NCI-H524 treated with DMSO at 0.1 percent for 48 hours (cell line): ENCODE data around the gene WDR91.
"Not testable (repeated sequence)": the region's sequence is repeated elsewhere in the genome, so short reads cannot be mapped to it uniquely, and the experiment has no call there.

ENCODE experiments used
- DNase-seq: peaks from one replicate; lab custom pipeline; 2025; lab: John Stamatoyannopoulos, UW

Gene WDR91

DNA sequence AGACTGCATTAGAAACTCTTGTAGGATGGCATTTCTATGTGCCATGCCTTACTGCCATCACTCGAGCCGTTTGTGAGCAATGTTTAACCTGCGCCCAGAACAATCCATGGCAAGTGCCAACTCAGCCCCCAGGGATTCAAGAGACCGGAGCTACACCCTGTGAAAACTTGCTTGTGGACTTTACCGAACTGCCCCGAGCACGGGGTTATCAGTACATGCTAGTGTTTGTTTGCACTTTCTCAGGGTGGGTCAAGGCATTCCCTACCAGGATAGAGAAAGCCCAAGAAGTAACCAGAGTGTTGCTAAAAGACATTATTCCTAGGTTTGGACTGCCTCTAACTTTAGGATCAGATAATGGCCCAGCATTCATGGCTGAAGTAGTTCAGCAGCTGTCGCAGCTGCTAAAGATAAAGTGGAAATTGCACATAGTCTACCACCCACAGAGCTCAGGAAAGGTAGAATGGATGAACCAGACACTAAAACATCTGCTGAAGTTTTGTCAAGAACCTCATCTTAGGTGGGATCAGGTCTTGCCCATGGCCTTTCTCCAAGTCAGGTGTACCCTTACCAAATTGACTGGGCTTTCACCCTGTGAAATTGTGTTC is 31.9 kb downstream of the WDR91 start:
- DNase-seq, result no peak

- no peak for DNase-seq
Observed at GRCh38 chr7:135178364-135178763, 33.0 kb downstream of the WDR91 start.

DNA sequence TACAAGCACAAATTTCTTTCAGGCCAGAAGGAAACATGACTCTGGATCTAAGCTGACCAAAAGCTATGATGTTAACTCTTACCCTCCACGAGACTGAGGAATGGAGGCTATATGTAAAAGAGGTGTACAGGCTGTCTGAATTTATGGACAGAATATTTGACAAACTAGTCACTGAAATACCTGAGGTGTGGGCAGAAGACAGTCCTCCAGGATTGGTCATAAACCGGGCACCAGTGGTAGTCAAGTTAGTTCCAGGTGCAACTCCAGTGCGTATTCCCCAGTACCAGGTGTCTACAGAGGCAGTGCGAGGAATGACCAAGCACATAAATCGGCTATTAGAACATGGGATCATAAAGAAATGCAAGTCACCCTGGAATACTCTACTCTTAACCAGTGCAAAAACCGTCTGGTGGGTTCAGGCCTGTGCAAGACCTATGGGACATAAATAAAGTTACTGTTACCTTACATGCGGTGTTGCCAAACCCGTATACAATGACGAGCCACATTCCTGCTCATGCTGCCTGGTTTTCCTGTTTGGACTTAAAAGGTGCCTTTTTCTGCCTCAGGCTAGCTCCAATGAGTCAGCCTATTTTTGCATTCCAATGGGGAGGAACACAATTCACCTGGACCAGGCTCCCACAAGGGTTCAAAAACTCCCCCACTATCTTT is 34.2 kb downstream of the WDR91 start:
- no peak for DNase-seq

GRCh38 chr7:135175931-135176330 is 35.4 kb downstream of the WDR91 start:
- DNase-seq, result no peak

- no peak for DNase-seq
Observed at GRCh38 chr7:135174941-135175340, 36.4 kb downstream of the WDR91 start.

DNA sequence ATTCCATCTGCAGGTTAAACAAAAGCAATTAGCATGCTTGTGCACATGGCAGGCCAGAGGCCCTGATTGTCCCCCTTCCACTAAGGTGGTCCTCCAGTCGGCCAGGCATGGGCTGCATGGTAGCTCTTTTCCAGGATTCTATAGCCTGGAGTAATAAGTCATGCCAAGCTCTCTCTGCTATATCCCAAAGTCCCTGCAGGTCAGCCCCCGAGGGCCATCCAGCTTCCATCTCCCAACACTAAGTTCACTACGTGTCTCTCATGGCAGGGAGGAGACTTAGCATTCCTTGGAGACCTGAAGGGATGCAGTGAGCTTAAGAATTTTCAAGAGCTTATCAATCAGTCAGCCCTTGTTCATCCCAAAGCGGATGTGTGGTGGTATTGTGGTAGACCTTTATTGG is 37.4 kb downstream of the WDR91 start:
- DNase-seq, result not testable (repeated sequence)

DNA sequence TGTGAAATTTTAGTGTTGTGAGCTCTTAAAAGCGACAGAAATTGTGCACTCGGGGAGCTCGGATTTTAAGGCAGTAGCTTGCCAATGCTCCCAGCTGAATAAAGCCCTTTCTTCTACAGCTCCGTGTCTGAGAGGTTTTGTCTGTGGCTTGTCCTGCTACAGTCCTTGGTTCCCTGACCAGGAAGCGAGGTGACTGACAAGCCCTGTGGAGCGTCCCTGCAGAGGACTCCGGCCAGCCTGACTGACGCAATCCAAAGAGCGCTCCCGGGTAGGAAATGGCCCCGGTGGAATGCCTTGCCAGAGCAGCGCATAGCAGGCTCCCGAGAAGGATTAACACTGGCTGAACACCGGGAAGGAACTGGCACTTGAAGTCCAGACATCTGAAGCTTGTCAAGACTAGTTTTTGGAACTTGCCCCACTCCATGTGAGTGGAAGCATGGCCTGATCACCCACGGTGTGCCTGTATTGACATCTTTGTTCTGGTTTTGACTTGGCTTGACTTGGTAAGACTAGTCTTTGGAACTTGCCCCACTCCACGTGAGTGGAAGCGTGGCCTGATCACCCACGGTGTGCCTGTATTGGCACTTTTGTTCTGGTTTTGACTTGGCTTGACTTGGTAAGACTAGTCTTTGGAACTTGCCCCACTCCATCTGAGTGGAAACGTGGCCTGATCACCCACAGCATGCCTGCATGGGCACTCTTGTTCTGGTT is 39.6 kb downstream of the WDR91 start:
- DNase-seq, result not testable (repeated sequence)

DNA sequence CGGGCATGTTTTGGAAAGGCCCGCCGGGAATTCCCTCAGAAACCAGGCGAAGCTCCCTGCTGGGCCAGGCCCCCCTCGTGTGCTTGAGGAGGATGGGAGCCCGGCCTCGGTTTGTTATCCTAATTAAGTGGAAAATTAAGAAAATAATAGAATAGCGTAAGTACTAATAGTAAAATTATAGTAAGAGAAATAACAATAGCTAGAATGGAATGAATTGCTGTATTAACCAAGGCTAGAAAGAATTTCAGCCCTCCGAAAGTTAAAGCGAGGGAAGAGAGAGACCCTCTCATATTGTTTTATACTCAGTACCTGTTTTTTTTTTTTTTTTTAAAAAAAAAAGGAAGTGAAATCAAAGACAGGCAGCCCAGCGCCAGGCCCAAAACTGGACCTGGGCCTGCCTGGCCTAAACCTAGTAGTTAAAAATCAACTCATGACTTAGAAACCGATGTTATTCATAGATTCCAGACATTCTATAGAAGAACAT is 40.3 kb downstream of the WDR91 start:
- DNase-seq, result not testable (repeated sequence)

DNA sequence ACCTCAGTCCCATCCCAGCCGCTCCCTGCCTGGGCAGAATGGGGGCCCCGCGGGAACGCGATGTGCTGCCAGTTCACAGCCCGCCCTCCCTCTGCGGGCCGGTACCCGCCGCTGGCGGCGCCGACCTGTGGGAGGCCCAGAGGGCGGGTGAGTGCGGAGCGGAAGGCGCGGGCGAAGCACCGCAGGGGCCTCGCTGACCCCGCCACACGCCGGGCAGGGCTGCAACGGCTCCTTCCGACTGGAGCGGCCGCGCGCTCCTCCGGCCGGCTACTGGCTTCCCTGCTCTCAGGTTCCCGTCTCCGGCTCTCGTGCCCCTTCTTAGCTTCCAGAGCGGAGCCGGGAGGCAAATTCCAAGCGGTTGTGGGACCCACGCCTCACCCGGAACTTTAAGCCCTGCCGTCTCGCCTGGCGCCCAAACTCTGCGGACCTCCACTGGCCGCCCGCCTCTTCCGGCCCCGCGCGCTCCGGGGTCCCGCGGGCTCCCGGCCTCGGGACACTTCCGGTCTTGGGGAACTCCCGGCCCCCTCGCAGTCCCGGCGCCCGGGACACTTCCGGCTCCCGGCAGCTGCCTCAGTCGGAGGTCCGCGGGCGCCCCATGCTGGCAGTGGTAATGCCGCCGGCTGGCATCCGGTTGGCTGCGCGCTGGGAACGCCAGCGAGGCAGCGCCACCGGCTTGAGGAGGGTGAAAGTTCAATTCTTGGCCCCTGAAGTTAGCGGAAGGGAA is 40.9 kb downstream of the WDR91 start, which contains the start of gene CYREN:
CYREN (minus strand) TSS at position 434 of the 724 bp plus-strand sequence. CDS start 1,785 bp downstream, outside the sequence.
- peak; percentile 66 for DNase-seq

DNA sequence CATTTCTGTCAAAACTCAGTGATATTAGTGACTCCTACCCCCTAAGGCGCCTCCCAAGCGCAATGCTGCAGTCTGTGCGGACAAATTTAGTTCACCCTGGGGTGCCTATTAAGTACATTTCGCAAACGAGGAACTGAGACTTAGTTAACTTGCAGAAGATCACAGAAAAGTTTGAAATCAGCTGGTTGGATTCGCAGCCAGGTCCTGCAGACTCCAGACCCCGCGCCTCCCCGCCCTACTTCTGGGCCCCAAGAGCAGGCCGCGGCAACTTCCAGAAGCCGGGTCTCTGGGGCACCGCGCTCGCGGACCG is 41.4 kb downstream of the WDR91 start:
- DNase-seq, result no peak

DNA sequence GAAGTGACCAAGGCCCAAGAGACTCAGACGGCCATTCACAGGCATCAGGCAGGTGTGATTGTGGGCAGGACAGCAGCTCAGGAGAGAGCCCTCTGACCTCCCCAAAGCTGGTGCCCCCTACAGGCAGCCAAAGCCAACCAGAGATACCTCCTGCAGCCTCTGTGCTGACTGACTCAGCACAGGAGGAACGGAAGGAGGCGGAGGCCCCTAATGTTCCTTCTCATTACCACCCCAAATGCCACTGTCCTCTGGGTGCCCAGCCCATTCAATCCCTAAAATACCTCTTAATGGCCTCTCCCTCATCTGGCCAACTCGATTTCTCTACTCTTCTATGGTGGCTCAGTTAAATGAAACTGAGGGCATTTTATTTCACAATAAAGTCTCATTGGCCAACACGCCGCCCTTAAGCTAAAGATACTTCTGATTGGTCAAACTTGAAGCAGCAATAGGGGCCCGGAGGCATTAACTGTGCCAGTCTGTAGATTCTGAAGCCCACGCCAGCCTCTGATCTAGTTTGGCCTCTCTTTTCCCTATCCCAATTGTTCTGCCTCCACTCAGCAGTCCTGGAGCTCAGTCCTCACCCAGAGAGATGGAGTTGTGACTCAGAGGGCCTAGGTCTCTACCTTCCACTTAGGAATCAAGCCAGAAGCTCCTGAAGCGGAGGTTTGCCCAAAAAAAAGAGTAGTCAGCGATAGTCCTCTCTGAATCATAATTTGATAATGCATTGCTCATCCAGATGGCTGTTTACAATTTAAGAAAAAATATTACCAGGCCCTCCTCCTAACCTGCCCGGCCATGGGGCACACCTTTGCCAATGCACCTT is 42.0 kb downstream of the WDR91 start:
- DNase-seq, result no peak

GRCh38 chr7:135168489-135169140 is 42.7 kb downstream of the WDR91 start:
- DNase-seq, result no peak

DNA sequence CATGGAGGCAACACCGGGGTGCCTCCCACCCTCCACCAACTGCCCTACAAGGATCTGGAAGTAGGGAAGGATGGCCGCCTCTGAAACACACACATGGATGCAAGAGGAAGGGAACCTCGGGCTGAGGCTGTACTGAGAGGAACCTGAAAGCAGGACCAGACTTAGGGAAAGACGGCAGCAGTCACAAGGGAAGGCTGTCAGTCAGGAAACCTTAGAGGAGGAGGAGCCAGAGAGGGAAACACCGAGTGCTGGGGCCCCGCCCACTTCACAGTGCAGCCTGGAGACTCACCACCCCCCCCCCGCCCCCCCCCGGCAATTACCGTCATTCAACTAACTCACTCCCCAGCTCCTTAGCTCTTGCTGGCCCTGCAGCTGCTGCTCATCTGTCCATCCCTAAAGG is 43.3 kb downstream of the WDR91 start:
- DNase-seq, result no peak

- DNase-seq, result no peak
Observed at GRCh38 chr7:135167365-135167917, 43.9 kb downstream of the WDR91 start.

DNA sequence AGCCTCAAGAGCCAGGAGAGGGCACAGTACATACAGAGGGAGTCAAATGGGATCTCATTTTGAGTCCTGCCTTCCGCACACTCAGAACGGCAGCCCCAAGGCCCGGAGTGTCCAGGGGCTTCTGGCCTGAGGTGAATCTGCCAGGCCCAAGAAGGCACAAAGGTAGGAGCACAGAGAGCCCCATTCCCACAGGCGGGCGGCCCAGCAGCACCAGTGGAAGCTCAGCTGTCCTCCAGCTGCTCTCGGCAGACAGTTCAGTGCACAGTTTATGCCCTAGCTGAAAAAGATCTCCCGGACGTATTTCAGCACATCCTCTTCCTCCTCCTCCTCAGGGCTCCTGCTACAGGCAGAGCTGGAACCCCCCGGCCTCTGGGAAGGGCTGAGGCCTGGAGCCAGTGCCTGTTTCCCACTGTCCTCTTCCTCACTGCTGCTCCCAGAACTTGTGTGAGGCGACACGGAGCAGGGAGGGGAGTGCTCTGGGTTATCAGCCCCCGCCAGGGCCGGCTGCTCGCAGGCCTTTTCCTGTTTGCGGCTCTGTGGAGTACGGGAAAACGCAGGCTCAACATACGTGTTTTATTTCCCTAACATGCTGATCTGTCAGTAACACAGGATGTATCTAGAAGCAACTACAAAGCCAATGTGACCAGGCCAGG is 44.9 kb downstream of the WDR91 start:
- no peak for DNase-seq

GRCh38 chr7:135165862-135166261 is 45.5 kb downstream of the WDR91 start:
- no peak for DNase-seq

DNA sequence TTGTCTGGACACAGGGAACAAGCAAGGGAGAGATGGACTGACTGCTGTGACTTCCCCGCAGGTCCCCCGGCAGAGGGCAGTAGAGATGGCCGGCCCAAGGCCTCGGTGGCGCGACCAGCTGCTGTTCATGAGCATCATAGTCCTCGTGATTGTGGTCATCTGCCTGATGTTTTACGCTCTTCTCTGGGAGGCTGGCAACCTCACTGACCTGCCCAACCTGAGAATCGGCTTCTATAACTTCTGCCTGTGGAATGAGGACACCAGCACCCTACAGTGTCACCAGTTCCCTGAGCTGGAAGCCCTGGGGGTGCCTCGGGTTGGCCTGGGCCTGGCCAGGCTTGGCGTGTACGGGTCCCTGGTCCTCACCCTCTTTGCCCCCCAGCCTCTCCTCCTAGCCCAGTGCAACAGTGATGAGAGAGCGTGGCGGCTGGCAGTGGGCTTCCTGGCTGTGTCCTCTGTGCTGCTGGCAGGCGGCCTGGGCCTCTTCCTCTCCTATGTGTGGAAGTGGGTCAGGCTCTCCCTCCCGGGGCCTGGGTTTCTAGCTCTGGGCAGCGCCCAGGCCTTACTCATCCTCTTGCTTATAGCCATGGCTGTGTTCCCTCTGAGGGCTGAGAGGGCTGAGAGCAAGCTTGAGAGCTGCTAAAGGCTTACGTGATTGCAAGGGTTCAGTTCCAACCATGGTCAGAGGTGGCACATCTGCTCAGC is 46.8 kb downstream of the WDR91 start:
- DNase-seq, result no peak

GRCh38 chr7:135162382-135163001 is 48.8 kb downstream of the WDR91 start:
- no peak for DNase-seq

DNA sequence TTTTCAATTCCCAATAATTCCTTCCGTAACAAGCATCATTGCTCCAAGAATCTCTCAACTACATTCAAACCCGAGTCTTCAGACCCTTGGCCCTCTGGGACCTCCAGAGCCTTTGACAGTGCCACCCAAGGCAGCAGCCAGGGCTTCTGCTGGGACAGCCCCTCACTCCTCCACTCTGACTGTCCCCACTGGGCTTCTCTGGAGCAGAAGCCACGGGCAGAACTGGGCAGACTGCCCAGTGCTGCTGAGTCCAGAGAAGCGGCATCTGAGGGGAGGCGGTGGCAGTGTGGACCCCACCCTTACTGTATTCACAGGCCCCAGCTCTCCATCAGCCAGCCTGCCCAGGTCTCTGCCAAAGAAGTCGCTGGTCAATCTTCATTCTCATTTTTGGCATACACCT is 49.7 kb downstream of the WDR91 start:
- DNase-seq, result no peak
